Fibroblast of lung (primary cell): ENCODE results near the gene LPP. TPM values are rescaled to one million over a fixed set of nuclear protein-coding genes. Genes with fewer than 3 reads are reported as not detected.

Source experiments
- DNase-seq, 2 donors: peaks; one replicate each; pipeline versions ENCODE4 v3.0.0 to v3.0.0-alpha.2; 2010; ENCODE audit warnings: low read depth in 2 of 2
- H2AFZ ChIP-seq: 2 replicates; pipeline ENCODE4 v1.5.1; 2012; ENCODE audit warnings: low read length, control low read depth, inconsistent platforms
- H3K27ac ChIP-seq: 2 replicates; pipeline ENCODE4 v1.5.1; 2011; ENCODE audit warnings: low read length, control low read depth; ENCODE audit not compliant: insufficient read depth
- H3K27me3 ChIP-seq: 2 replicates; pipeline ENCODE4 v1.5.1; 2011; ENCODE audit warnings: mild to moderate bottlenecking, low read length; ENCODE audit not compliant: control insufficient read depth, insufficient read depth
- H3K36me3 ChIP-seq: 2 replicates; pipeline ENCODE4 v1.5.1; 2011; ENCODE audit warnings: low read length; ENCODE audit not compliant: control insufficient read depth, insufficient read depth
- H3K4me1 ChIP-seq: 2 replicates; pipeline ENCODE4 v1.5.1; 2011; ENCODE audit warnings: low read length; ENCODE audit not compliant: control insufficient read depth, insufficient read depth; ENCODE audit errors: extremely low read depth
- H3K4me2 ChIP-seq: 2 replicates; pipeline ENCODE4 v1.5.1; 2011; ENCODE audit warnings: low read length, control low read depth; ENCODE audit not compliant: insufficient read depth; ENCODE audit errors: extremely low read depth
- H3K4me3 ChIP-seq, 4 experiments: fragments of 200-600 bp in 1 of 4; sonication (generic) in 1 of 4; replicated peaks in 1 of 4; 2 replicates each; pipeline ENCODE4 v1.5.1; 2011 to 2016; ENCODE audit warnings: low read length in 4 of 4, low read depth in 3 of 4, mild to moderate bottlenecking in 3 of 4, control low read depth in 2 of 4, inconsistent platforms in 1 of 4, mixed read lengths in 1 of 4; ENCODE audit not compliant: insufficient read depth in 1 of 4; ENCODE audit errors: control extremely low read depth in 1 of 4
- H3K79me2 ChIP-seq: 2 replicates; pipeline ENCODE4 v1.5.1; 2012; ENCODE audit warnings: mild to moderate bottlenecking, low read length, inconsistent platforms; ENCODE audit not compliant: control insufficient read depth, insufficient read depth
- H3K9ac ChIP-seq: 2 replicates; pipeline ENCODE4 v1.5.1; 2011; ENCODE audit warnings: mild to moderate bottlenecking, low read length, control low read depth; ENCODE audit not compliant: insufficient read depth
- H3K9me3 ChIP-seq: 2 replicates; pipeline ENCODE4 v1.5.1; 2012; ENCODE audit warnings: low read depth, low read length; ENCODE audit not compliant: control insufficient read depth, insufficient read depth
- H4K20me1 ChIP-seq: 2 replicates; pipeline ENCODE4 v1.5.1; 2011; ENCODE audit warnings: low read length; ENCODE audit not compliant: control insufficient read depth, insufficient read depth; ENCODE audit errors: extremely low read depth
- CTCF ChIP-seq, 2 donors: IDR thresholded peaks in 1 of 2; conservative IDR thresholded peaks in 1 of 2; 1 replicate in 1 of 2; 2 replicates in 1 of 2; pipeline ENCODE4 v1.5.1; 2011 to 2012; ENCODE audit warnings: low read length in 2 of 2, control low read depth in 1 of 2, inconsistent platforms in 1 of 2, low read depth in 1 of 2, mild to moderate bottlenecking in 1 of 2
- EZH2 ChIP-seq: IDR thresholded peaks from 2 replicates; pipeline ENCODE4 v1.5.1; 2012; ENCODE audit warnings: low read length, control low read depth, mild to moderate bottlenecking; ENCODE audit errors: missing control alignments
- polyA plus RNA-seq, 2 donors: library from polyadenylated mRNA; depleted of rRNA in 1 of 2; stranded (reverse) in 1 of 2; unstranded in 1 of 2; fragments of >200 nt; gene quantifications; 2 replicates each; pipeline ENCODE4 v1.2.1, GENCODE V29; 2011 to 2012; ENCODE audit warnings: missing spikeins in 1 of 2
- total RNA-seq: library from RNA; depleted of rRNA; stranded (reverse); fragments of >200 nt; gene quantifications from 2 replicates; pipeline ENCODE4 v1.2.1, GENCODE V29; 2014

The LPP gene
- total and polyA plus RNA-seq, 2 donors (not counting 1 experiment from before 2014, with no cell fraction given), result 69.0 to 124 TPM

- Histone ChIP-seq H3K4me1 (no peaks in the 10 kb centered on the region), H3K27ac (no peak overlapping the region), H4K20me1 (no peaks in the 10 kb centered on the region), H3K4me2 (no peak overlapping the region), H3K36me3 (no peaks in the 10 kb centered on the region), H3K9ac (no peak overlapping the region), H3K9me3 (no peaks in the 10 kb centered on the region), H3K4me3 (no peak overlapping the region), H3K27me3 (no peaks in the 10 kb centered on the region), H2AFZ (no peak overlapping the region), H3K79me2 (no peaks in the 10 kb centered on the region)
- DNase-seq, result no peak
- no peak for TF ChIP-seq CTCF (conservative IDR thresholded peaks at IDR 0.05 in 1 of 2, IDR thresholded peaks at IDR 0.05 in 1 of 2; ENCODE audit: low read depth in 1 of 2, low read length in 2 of 2)
- TF ChIP-seq EZH2, result no peak
Measured at GRCh38 chr3:188643736-188644135, 489.8 kb downstream of the LPP start.

- H3K9me3 ChIP-seq, result no peaks in the 10 kb centered on the region
- no peak overlapping the region for H3K9ac ChIP-seq
- H3K4me1 ChIP-seq, result no peaks in the 10 kb centered on the region
- DNase-seq, result peak; percentile 11 to 29
- H3K36me3 ChIP-seq, result no peaks in the 10 kb centered on the region
- no peaks in the 10 kb centered on the region for H3K27me3 ChIP-seq
- no peak overlapping the region for H3K4me3 ChIP-seq
- no peaks in the 10 kb centered on the region for H4K20me1 ChIP-seq
- H3K4me2 ChIP-seq, result no peak overlapping the region
- no peaks in the 10 kb centered on the region for H3K79me2 ChIP-seq
- TF ChIP-seq CTCF (conservative IDR thresholded peaks at IDR 0.05 in 1 of 2, IDR thresholded peaks at IDR 0.05 in 1 of 2; ENCODE audit: low read depth in 1 of 2, low read length in 2 of 2), result no peak
- TF ChIP-seq EZH2, result no peak
- no peak overlapping the region for H3K27ac ChIP-seq
- no peak overlapping the region for H2AFZ ChIP-seq
Measured at GRCh38 chr3:188646592-188646991, 492.6 kb downstream of the LPP start.

GRCh38 chr3:188647237-188647636 is 493.3 kb downstream of the LPP start:
- no peaks in the 10 kb centered on the region for H3K4me1 ChIP-seq
- H3K36me3 ChIP-seq, result no peaks in the 10 kb centered on the region
- TF ChIP-seq CTCF (conservative IDR thresholded peaks at IDR 0.05 in 1 of 2, IDR thresholded peaks at IDR 0.05 in 1 of 2; ENCODE audit: low read depth in 1 of 2, low read length in 2 of 2), result no peak
- TF ChIP-seq EZH2, result no peak
- no peak for DNase-seq
- H3K79me2 ChIP-seq, result no peaks in the 10 kb centered on the region
- no peak overlapping the region for H3K27ac ChIP-seq
- no peak overlapping the region for H2AFZ ChIP-seq
- no peak overlapping the region for H3K4me2 ChIP-seq
- no peak overlapping the region for H3K4me3 ChIP-seq
- no peaks in the 10 kb centered on the region for H3K9me3 ChIP-seq
- H3K9ac ChIP-seq, result no peak overlapping the region
- no peaks in the 10 kb centered on the region for H3K27me3 ChIP-seq
- H4K20me1 ChIP-seq, result no peaks in the 10 kb centered on the region
